ENCODE data around the gene KRTAP5-9. TPM values are rescaled to one million over a fixed set of nuclear protein-coding genes. Genes with fewer than 3 reads are reported as not detected.

Gene KRTAP5-9
- total and polyA plus RNA-seq, 2 donors (not counting 3 experiments of a cell fraction or from before 2014, with no cell fraction given), result 0.28 TPM; not detected in 1

DNA sequence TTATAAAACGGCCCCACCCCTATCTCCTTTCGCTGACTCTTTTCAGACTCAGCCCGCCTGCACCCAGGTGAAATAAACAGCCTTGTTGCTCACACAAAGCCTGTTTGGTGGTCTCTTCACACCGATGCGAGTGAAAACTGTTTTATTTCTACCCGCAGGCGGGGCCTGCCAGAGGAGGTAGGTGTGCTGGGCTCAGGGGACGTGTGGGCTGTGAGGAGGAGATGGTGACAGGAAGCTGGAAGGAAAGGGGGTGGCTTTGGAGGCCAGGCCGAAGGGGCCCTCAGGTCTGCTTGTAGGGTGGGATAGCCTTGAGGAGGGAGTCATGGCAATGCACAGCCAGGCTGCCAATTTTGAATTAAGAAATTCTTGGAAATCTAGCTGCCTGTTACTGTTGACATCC, 42.4 kb upstream of the KRTAP5-9 start:
- Histone ChIP-seq H3K36me3 (ENCODE audit: control insufficient read depth in 2 of 2, extremely low read depth in 1 of 2, insufficient read depth in 2 of 2, low read length in 2 of 2) (peaks cover 0 to 6% of the 10 kb centered on the region in 2 experiments), H3K27me3 (ENCODE audit: control insufficient read depth in 2 of 2, insufficient read depth in 2 of 2, low read length in 2 of 2) (no peaks in the 10 kb centered on the region), H3K9me3 (replicated peaks; ENCODE audit: control insufficient read depth, insufficient read depth, low read length) (no peaks in the 10 kb centered on the region), H2AFZ (ENCODE audit: low read depth, low read length) (no peak overlapping the region), H3K4me3 (replicated peaks in 1 of 3; ENCODE audit: insufficient read depth in 1 of 3, low read depth in 1 of 3, low read length in 3 of 3) (no peak overlapping the region), H3K27ac (ENCODE audit: insufficient read depth, low read depth, low read length) (no peak overlapping the region), H3K9ac (replicated peaks; ENCODE audit: extremely low read depth, insufficient read depth, low read length) (no peak overlapping the region), H3K4me1 (ENCODE audit: control insufficient read depth, extremely low read depth, insufficient read depth, low read length) (no peaks in the 10 kb centered on the region), H4K20me1 (replicated peaks; ENCODE audit: control insufficient read depth, extremely low read depth, insufficient read depth, low read length) (no peaks in the 10 kb centered on the region), H3K4me2 (ENCODE audit: insufficient read depth, low read length) (no peak overlapping the region), H3K79me2 (ENCODE audit: control insufficient read depth, insufficient read depth, low read length) (no peaks in the 10 kb centered on the region), H3K9me1 (replicated peaks; ENCODE audit: control insufficient read depth, extremely low read depth, insufficient read depth, low read length) (no peaks in the 10 kb centered on the region)
- no TSS peak for BruUV-seq (replicated peaks)
- dilution Hi-C loops (cut with MboI; ENCODE audit: extremely low pct_ligation_motif_present, low sequenced_read_pairs) (no loop called here), intact Hi-C loops (cut with micrococcal nuclease) (no loop called here)
- ChIA-PET CTCF (interaction anchor here (1.1 to 2.4 kb wide), 3 partner anchors 13 to 53 kb away, joined by 3 to 6 read pairs (median 5); partner anchors contain the start of gene NADSYN1), POLR2A (no interaction called here)
- TF ChIP-seq, protein P1, sequence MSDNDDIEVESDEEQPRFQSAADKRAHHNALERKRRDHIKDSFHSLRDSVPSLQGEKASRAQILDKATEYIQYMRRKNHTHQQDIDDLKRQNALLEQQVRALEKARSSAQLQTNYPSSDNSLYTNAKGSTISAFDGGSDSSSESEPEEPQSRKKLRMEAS (IDR thresholded peaks at IDR 0.05; ENCODE audit: insufficient read depth, insufficient read length), result no peak
- TF ChIP-seq, protein P2, sequence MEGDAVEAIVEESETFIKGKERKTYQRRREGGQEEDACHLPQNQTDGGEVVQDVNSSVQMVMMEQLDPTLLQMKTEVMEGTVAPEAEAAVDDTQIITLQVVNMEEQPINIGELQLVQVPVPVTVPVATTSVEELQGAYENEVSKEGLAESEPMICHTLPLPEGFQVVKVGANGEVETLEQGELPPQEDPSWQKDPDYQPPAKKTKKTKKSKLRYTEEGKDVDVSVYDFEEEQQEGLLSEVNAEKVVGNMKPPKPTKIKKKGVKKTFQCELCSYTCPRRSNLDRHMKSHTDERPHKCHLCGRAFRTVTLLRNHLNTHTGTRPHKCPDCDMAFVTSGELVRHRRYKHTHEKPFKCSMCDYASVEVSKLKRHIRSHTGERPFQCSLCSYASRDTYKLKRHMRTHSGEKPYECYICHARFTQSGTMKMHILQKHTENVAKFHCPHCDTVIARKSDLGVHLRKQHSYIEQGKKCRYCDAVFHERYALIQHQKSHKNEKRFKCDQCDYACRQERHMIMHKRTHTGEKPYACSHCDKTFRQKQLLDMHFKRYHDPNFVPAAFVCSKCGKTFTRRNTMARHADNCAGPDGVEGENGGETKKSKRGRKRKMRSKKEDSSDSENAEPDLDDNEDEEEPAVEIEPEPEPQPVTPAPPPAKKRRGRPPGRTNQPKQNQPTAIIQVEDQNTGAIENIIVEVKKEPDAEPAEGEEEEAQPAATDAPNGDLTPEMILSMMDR (IDR thresholded peaks at IDR 0.05; ENCODE audit: extremely low read depth in 1 of 2, insufficient read depth in 1 of 2, low read depth in 1 of 2, low read length in 2 of 2), result no peak
- no peak for TF ChIP-seq GATA2 (IDR thresholded peaks at IDR 0.05; ENCODE audit: insufficient read depth, insufficient read length, low read depth, low read length)
- TF ChIP-seq EZH2 (IDR thresholded peaks at IDR 0.05; ENCODE audit: borderline replicate concordance, low read depth, low read length, severe bottlenecking), result no peak
- no peak for TF ChIP-seq MYC (IDR thresholded peaks at IDR 0.05; ENCODE audit: low read depth, low read length)
- no peak for TF ChIP-seq JUN (IDR thresholded peaks at IDR 0.05; ENCODE audit: borderline replicate concordance, insufficient read depth, insufficient read length, low read depth)
- no peak for TF ChIP-seq FOS (IDR thresholded peaks at IDR 0.05; ENCODE audit: borderline replicate concordance, insufficient read depth, low read length)
- no peak for TF ChIP-seq POLR2A (IDR thresholded peaks at IDR 0.05; ENCODE audit: low read depth, low read length)
- FAIRE-seq (no peak), DNase-seq (ENCODE audit: low read depth, low spot score) (no peak)
